Right atrium auricular region (tissue), 2 donors: ENCODE results near the gene C19orf81. TPM values are rescaled to one million over a fixed set of nuclear protein-coding genes. Genes with fewer than 3 reads are reported as not detected.

Experiments
- DNase-seq: peaks from one replicate; pipeline ENCODE4 v3.0.0-alpha.2; 2019; ENCODE audit warnings: low spot score
- H3K27ac ChIP-seq, 2 donors: fragments of 200-600 bp; sonication (generic); 1 replicate in 1 of 2; 2 replicates in 1 of 2; pipeline ENCODE4 v1.5.1; 2016 to 2019
- H3K27me3 ChIP-seq, 2 donors: fragments of 200-600 bp; sonication (generic); one replicate each; pipeline versions ENCODE4 v1.5.1 to v1.6.0; 2017 to 2019
- H3K36me3 ChIP-seq: fragments of 200-600 bp; sonication (generic); one replicate; pipeline ENCODE4 v1.5.1; 2016
- H3K4me1 ChIP-seq, 2 donors: fragments of 200-600 bp; sonication (generic); one replicate each; pipeline versions ENCODE4 v1.5.1 to v1.6.0; 2017 to 2019
- H3K4me3 ChIP-seq, 2 donors: fragments of 200-600 bp; sonication (generic); 1 replicate in 1 of 2; 2 replicates in 1 of 2; pipeline ENCODE4 v1.5.1; 2017 to 2019; ENCODE audit warnings: mild to moderate bottlenecking in 1 of 2, moderate library complexity in 1 of 2
- H3K9me3 ChIP-seq, 2 donors: fragments of 200-600 bp; sonication (generic); one replicate each; pipeline ENCODE4 v1.5.1; 2019
- CTCF ChIP-seq, 2 donors: fragments of 200-600 bp; sonication (generic); IDR thresholded peaks; one replicate each; pipeline ENCODE4 v1.5.1; 2019; ENCODE audit warnings: antibody characterized with exemption in 2 of 2
- total RNA-seq, 2 donors: library from RNA; depleted of rRNA; stranded (reverse); fragments of >200 nt; gene quantifications; one replicate each; pipeline ENCODE4 v1.1.0, GENCODE V29; 2016

C19orf81 gene
- total RNA-seq, 2 donors from 2014 or later = 4.6 TPM; not detected in 1

GRCh38 chr19:50657712-50658440 is 8.6 kb downstream of the C19orf81 start:
- H3K9me3 ChIP-seq = peaks cover 0 to 5% of the 10 kb centered on the region in 2 donors
- H3K36me3 ChIP-seq = no peaks in the 10 kb centered on the region
- H3K4me1 ChIP-seq = peaks cover 0 to 18% of the 10 kb centered on the region in 2 donors
- peaks cover 9 to 12% of the 10 kb centered on the region in 2 donors for H3K27me3 ChIP-seq
- no peak for TF ChIP-seq CTCF (IDR thresholded peaks at IDR 0.05)
- H3K4me3 ChIP-seq = peak overlapping the region; percentile 6 to 43
- no peak overlapping the region for H3K27ac ChIP-seq
- DNase-seq = peak; percentile 85

- H3K27ac ChIP-seq = peak overlapping the region in 1 of 2 donors; percentile 16
- H3K27me3 ChIP-seq = peaks cover 9 to 12% of the 10 kb centered on the region in 2 donors
- no peak for TF ChIP-seq CTCF (IDR thresholded peaks at IDR 0.05)
- no peaks in the 10 kb centered on the region for H3K36me3 ChIP-seq
- H3K4me1 ChIP-seq = peaks cover 0 to 18% of the 10 kb centered on the region in 2 donors
- peak overlapping the region; percentile 6 to 43 for H3K4me3 ChIP-seq
- peaks cover 0 to 5% of the 10 kb centered on the region in 2 donors for H3K9me3 ChIP-seq
- no peak for DNase-seq
Measured at GRCh38 chr19:50658441-50659317, 9.4 kb downstream of the C19orf81 start.

- H3K27ac ChIP-seq = no peak overlapping the region
- DNase-seq = no peak
- peak overlapping the region in 1 of 2 donors; percentile 43 for H3K4me3 ChIP-seq
- peaks cover 9 to 12% of the 10 kb centered on the region in 2 donors for H3K27me3 ChIP-seq
- no peak for TF ChIP-seq CTCF (IDR thresholded peaks at IDR 0.05)
- H3K36me3 ChIP-seq = no peaks in the 10 kb centered on the region
- peaks cover 0 to 18% of the 10 kb centered on the region in 2 donors for H3K4me1 ChIP-seq
- peaks cover 0 to 5% of the 10 kb centered on the region in 2 donors for H3K9me3 ChIP-seq
Measured at GRCh38 chr19:50659318-50660087, 10.3 kb downstream of the C19orf81 start.

GRCh38 chr19:50660088-50660366 is 10.8 kb downstream of the C19orf81 start:
- DNase-seq = no peak
- H3K36me3 ChIP-seq = no peaks in the 10 kb centered on the region
- TF ChIP-seq CTCF (IDR thresholded peaks at IDR 0.05) = no peak

GRCh38 chr19:50661023-50661422 is 11.8 kb downstream of the C19orf81 start:
- no peak for TF ChIP-seq CTCF (IDR thresholded peaks at IDR 0.05)
- H3K27ac ChIP-seq = no peak overlapping the region
- no peaks in the 10 kb centered on the region for H3K9me3 ChIP-seq
- H3K4me3 ChIP-seq = no peak overlapping the region
- peaks cover 0 to 18% of the 10 kb centered on the region in 2 donors for H3K4me1 ChIP-seq
- DNase-seq = no peak
- H3K27me3 ChIP-seq = peaks cover 11 to 14% of the 10 kb centered on the region in 2 donors
- H3K36me3 ChIP-seq = no peaks in the 10 kb centered on the region

More at GRCh38 chr19:50660088-50660366, 10.8 kb downstream of the C19orf81 start:
- no peak overlapping the region for H3K27ac ChIP-seq
- peaks cover 0 to 18% of the 10 kb centered on the region in 2 donors for H3K4me1 ChIP-seq
- no peak overlapping the region for H3K4me3 ChIP-seq
- H3K9me3 ChIP-seq = peaks cover 0 to 3% of the 10 kb centered on the region in 2 donors
- peaks cover 9 to 12% of the 10 kb centered on the region in 2 donors for H3K27me3 ChIP-seq
